OCI-LY7 (cell line): ENCODE measurements around the gene GNAI2. TPM values are rescaled to one million over a fixed set of nuclear protein-coding genes. Genes with fewer than 3 reads are reported as not detected.

ENCODE experiments used
- BruUV-seq: library from RNA; stranded (reverse); fragments of 400-500 nt; replicated peaks from 2 replicates; lab custom pipeline; 2021; lab: Mats Ljungman, UMichigan
- CTCF ChIA-PET: fragments of 300-600 bp; sonication (Branson Sonifier 250); formaldehyde crosslinking; loops from one replicate; lab custom pipeline; 2022; ENCODE audit warnings: antibody characterized with exemption; ENCODE audit not compliant: unreplicated experiment; lab: Charles Lee
- POLR2A ChIA-PET: fragments of 300-600 bp; sonication (Branson Sonifier 250); formaldehyde crosslinking; loops from one replicate; lab custom pipeline; 2022; ENCODE audit warnings: antibody characterized with exemption; lab: Charles Lee
- DNase-seq: peaks from one replicate; pipeline ENCODE4 v3.0.0-alpha.2; 2015; ENCODE audit warnings: low spot score
- H2AFZ ChIP-seq: fragments of 200-600 bp; sonication (generic), shearing (Covaris generic); 2 replicates; pipeline ENCODE4 v1.6.1; 2014; ENCODE audit warnings: mild to moderate bottlenecking, antibody characterized with exemption, low read length, moderate library complexity
- H3K27ac ChIP-seq: fragments of 200-600 bp; sonication (generic); 2 replicates; pipeline ENCODE4 v1.5.1; 2014; ENCODE audit warnings: mixed run types, low read depth, mild to moderate bottlenecking, moderate library complexity, low read length, inconsistent platforms; ENCODE audit not compliant: poor library complexity, severe bottlenecking
- H3K36me3 ChIP-seq: fragments of 200-600 bp; sonication (generic); 2 replicates; pipeline ENCODE4 v1.6.1; 2014; ENCODE audit warnings: mild to moderate bottlenecking, antibody characterized with exemption, low read length, moderate library complexity, mixed read lengths; ENCODE audit not compliant: insufficient read depth
- H3K4me1 ChIP-seq: fragments of 200-600 bp; sonication (generic); 2 replicates; pipeline ENCODE4 v1.5.1; 2014; ENCODE audit warnings: mild to moderate bottlenecking, low read length; ENCODE audit not compliant: insufficient read depth, poor library complexity, severe bottlenecking
- H3K4me2 ChIP-seq: fragments of 200-600 bp; sonication (generic); 2 replicates; pipeline ENCODE4 v1.6.1; 2014; ENCODE audit warnings: mild to moderate bottlenecking, low read length
- H3K4me3 ChIP-seq: fragments of 200-600 bp; sonication (generic); 2 replicates; pipeline ENCODE4 v1.5.1; 2014; ENCODE audit warnings: mild to moderate bottlenecking, low read depth, low read length; ENCODE audit not compliant: poor library complexity, severe bottlenecking
- H3K79me2 ChIP-seq: fragments of 200-600 bp; sonication (generic); 2 replicates; pipeline ENCODE4 v1.6.1; 2016; ENCODE audit warnings: low read depth, mild to moderate bottlenecking, low read length, moderate library complexity, mixed read lengths; ENCODE audit not compliant: insufficient read depth
- H3K9me2 ChIP-seq: fragments of 200-600 bp; sonication (generic); 2 replicates; pipeline ENCODE4 v1.6.1; 2016; ENCODE audit warnings: mild to moderate bottlenecking, low read length, mixed read lengths; ENCODE audit not compliant: insufficient read depth
- H3K9me3 ChIP-seq: fragments of 200-600 bp; sonication (generic); 2 replicates; pipeline ENCODE4 v1.6.1; 2014; ENCODE audit warnings: mild to moderate bottlenecking, mixed run types, low read length, mixed read lengths
- H4K20me1 ChIP-seq: fragments of 200-600 bp; sonication (generic); 2 replicates; pipeline ENCODE4 v1.6.1; 2014; ENCODE audit warnings: mild to moderate bottlenecking, antibody characterized with exemption, low read length, moderate library complexity, mixed read lengths; ENCODE audit not compliant: insufficient read depth
- EZH2phosphoT487 ChIP-seq: fragments of 200-600 bp; sonication (generic); IDR thresholded peaks from 2 replicates; pipeline ENCODE4 v1.6.1; 2018; ENCODE audit warnings: low read depth, borderline replicate concordance, mild to moderate bottlenecking, mixed run types, antibody characterized with exemption, low read length, moderate library complexity, mixed read lengths
- intact Hi-C: fragments of 100-400 bp; cut with micrococcal nuclease; formaldehyde crosslinking; loops from one replicate; pipeline ENCODE4 v1.10.0; 2022; ENCODE audit not compliant: unreplicated experiment
- microRNA-seq: library from miRNA; unstranded; fragments of <30 nt; microRNA quantifications from one replicate; pipeline ENCODE4 v1.2.0, GENCODE V29; 2022; ENCODE audit warnings: borderline replicate concordance
- small RNA-seq: library from RNA; depleted of rRNA; stranded (forward); fragments of <200 nt; gene quantifications from one replicate; pipeline ENCODE3, GENCODE V24; 2014
- total RNA-seq, 2 experiments: library from RNA; depleted of rRNA in 1 of 2; stranded (reverse); fragments of >200 nt in 1 of 2; shearing (Covaris generic) in 1 of 2; gene quantifications; 2 replicates each; pipeline ENCODE4 v1.2.3, GENCODE V29; 2014 to 2022
- TF ChIP-seq, protein P1 (sequence below): fragments of 200-600 bp; sonication (generic); conservative IDR thresholded peaks from 2 replicates; pipeline ENCODE4 v1.5.1; 2014; ENCODE audit warnings: mild to moderate bottlenecking, antibody characterized with exemption, low read length, moderate library complexity, mixed read lengths

GNAI2 gene
- total RNA-seq, 2 experiments from 2014 or later = 190 to 256 TPM

DNA sequence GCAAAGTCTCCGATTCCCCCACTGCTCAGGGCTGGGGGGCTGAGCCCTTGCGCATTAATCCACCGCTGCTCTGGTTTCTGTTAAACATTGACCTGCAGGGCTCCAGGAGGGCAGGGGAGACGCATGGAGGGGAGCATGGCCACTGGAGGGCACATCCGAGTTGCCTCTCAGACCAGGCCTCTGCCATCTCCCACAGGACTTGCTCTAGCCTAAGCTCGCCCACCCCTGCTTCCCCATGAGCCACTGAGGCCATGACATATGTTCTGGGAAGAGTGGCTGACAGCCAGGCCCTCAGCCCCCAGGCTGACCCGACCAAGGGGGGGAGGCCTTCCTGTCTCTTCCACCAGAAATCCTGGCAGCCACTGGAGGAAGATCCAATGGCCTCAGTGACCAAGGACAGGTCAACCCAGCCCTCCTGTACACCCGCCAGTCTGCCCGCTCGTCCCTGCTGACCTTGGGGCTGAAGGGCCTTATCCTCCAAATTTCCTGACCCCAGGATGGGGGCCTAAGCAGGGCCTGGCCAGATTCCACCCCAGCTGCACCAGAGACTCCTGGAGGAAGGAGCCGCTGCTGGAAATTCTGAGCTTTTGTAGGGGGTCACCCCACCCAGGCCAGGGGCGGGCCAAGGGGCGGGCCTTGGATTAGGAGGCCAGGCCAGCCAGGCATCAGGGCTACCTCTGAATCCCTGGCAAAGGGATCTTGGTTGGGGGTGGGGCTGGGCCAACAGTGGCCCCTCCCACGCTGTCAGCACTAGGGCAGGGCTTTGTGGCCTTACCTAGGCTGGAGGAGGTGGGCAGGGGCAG, 67.2 kb downstream of the GNAI2 start, which contains the start of gene HYAL1:
Gene HYAL1 (minus strand): TSS at position 562 of the 803 bp plus-strand sequence. CDS start 618 bp downstream, outside the sequence.
- TF ChIP-seq, protein P1, sequence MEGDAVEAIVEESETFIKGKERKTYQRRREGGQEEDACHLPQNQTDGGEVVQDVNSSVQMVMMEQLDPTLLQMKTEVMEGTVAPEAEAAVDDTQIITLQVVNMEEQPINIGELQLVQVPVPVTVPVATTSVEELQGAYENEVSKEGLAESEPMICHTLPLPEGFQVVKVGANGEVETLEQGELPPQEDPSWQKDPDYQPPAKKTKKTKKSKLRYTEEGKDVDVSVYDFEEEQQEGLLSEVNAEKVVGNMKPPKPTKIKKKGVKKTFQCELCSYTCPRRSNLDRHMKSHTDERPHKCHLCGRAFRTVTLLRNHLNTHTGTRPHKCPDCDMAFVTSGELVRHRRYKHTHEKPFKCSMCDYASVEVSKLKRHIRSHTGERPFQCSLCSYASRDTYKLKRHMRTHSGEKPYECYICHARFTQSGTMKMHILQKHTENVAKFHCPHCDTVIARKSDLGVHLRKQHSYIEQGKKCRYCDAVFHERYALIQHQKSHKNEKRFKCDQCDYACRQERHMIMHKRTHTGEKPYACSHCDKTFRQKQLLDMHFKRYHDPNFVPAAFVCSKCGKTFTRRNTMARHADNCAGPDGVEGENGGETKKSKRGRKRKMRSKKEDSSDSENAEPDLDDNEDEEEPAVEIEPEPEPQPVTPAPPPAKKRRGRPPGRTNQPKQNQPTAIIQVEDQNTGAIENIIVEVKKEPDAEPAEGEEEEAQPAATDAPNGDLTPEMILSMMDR = no peak
- TF ChIP-seq EZH2phosphoT487 = no peak
- BruUV-seq = no TSS peak
- DNase-seq = no peak
- no peak within 1 kb of the TSS for H3K27ac ChIP-seq
- H4K20me1 ChIP-seq = no peaks in the 10 kb centered on the region
- no peaks in the 10 kb centered on the region for H3K79me2 ChIP-seq
- POLR2A ChIA-PET = no interaction called here
- peaks cover 14% of the 10 kb centered on the region for H3K4me1 ChIP-seq
- H2AFZ ChIP-seq = no peak within 1 kb of the TSS
- no peak within 1 kb of the TSS for H3K4me3 ChIP-seq
- CTCF ChIA-PET = no interaction called here
- no peaks in the 10 kb centered on the region for H3K9me2 ChIP-seq
- H3K36me3 ChIP-seq = no peaks in the 10 kb centered on the region
- intact Hi-C loops = no loop called here
- no peak within 1 kb of the TSS for H3K4me2 ChIP-seq
- H3K9me3 ChIP-seq = 0 out of 2 replicates have a peak, but pooled peaks cover 5% of the 10 kb centered on the region

DNA sequence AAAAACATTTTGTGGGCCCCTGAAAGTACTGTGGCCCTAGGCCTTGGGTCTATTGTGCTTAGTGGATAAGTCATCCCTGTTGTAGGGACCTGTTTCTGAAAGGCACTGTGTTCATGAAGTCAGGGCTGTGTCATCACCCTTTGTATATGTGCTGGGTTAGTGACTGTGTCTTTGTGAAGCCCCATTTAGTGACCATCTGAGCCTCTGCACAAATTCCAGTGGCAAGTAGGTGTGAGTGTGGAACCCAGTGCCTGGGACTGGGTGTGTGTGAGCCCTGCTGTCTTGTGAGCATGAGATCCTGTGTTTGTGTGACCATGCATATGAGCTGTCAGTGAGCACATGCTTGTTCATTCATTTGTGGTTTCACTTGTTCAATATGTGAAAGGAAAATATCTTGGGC, 68.6 kb downstream of the GNAI2 start:
- BruUV-seq = no TSS peak
- Histone ChIP-seq H3K4me3 (no peak overlapping the region), H4K20me1 (no peaks in the 10 kb centered on the region), H3K4me1 (peaks cover 10% of the 10 kb centered on the region), H3K27ac (no peak overlapping the region), H3K9me3 (peaks cover 11% of the 10 kb centered on the region; the same call in 1 of the 2 replicates), H2AFZ (no peak overlapping the region), H3K4me2 (no peak overlapping the region), H3K36me3 (no peaks in the 10 kb centered on the region), H3K9me2 (no peaks in the 10 kb centered on the region), H3K79me2 (no peaks in the 10 kb centered on the region)
- no peak for DNase-seq
- ChIA-PET CTCF (no interaction called here), POLR2A (no interaction called here)
- TF ChIP-seq, protein P1 = no peak
- no peak for TF ChIP-seq EZH2phosphoT487
- intact Hi-C loops = no loop called here

Small RNAs within 50 kb of the gene (microRNA-seq; reads per million reads assigned to microRNA genes)
- gene MIR5787 = not detected

Small RNAs within 50 kb of the gene (small RNA-seq; reads per million reads assigned to genes)
- gene MIR5787 = not detected

Other genes with a start within 250 kb of the GNAI2 start
- gene RBM5, start 147.3 kb upstream of the GNAI2 start, total RNA-seq (2014; rRNA removed; shearing (Covaris generic)) = 139 and 192 TPM in 2 replicates
- gene RBM5, start 147.3 kb upstream of the GNAI2 start, total RNA-seq (2022) = 197 and 223 TPM in 2 replicates
- gene SEMA3F, start 80.9 kb upstream of the GNAI2 start, total RNA-seq (2014; rRNA removed; shearing (Covaris generic)) = 0.28 TPM in 1 of 2 replicates, not detected in the other
- gene SEMA3F, start 80.9 kb upstream of the GNAI2 start, total RNA-seq (2022) = 0.18 and 0.84 TPM in 2 replicates
- not detected in 2 replicates for gene GNAT1, start 44.6 kb upstream of the GNAI2 start, total RNA-seq (2014; rRNA removed; shearing (Covaris generic))
- gene GNAT1, start 44.6 kb upstream of the GNAI2 start, total RNA-seq (2022) = not detected in 2 replicates
- not detected in 2 replicates for gene SLC38A3, start 30.9 kb upstream of the GNAI2 start, total RNA-seq (2014; rRNA removed; shearing (Covaris generic))
- not detected in 2 replicates for gene SLC38A3, start 30.9 kb upstream of the GNAI2 start, total RNA-seq (2022)
- gene SEMA3B, start 32.9 kb downstream of the GNAI2 start, total RNA-seq (2014; rRNA removed; shearing (Covaris generic)) = 0.10 and 0.28 TPM in 2 replicates
- 0.82 and 1.2 TPM in 2 replicates for gene SEMA3B, start 32.9 kb downstream of the GNAI2 start, total RNA-seq (2022)
- not detected in 2 replicates for gene LSMEM2, start 42.9 kb downstream of the GNAI2 start, total RNA-seq (2014; rRNA removed; shearing (Covaris generic))
- gene LSMEM2, start 42.9 kb downstream of the GNAI2 start, total RNA-seq (2022) = not detected in 2 replicates
- gene IFRD2, start 56.2 kb downstream of the GNAI2 start, total RNA-seq (2014; rRNA removed; shearing (Covaris generic)) = 73.1 and 95.5 TPM in 2 replicates
- 93.3 and 97.3 TPM in 2 replicates for gene IFRD2, start 56.2 kb downstream of the GNAI2 start, total RNA-seq (2022)
- gene HYAL3, start 63.2 kb downstream of the GNAI2 start, total RNA-seq (2014; rRNA removed; shearing (Covaris generic)) = 1.2 and 2.7 TPM in 2 replicates
- gene HYAL3, start 63.2 kb downstream of the GNAI2 start, total RNA-seq (2022) = 3.5 and 4.4 TPM in 2 replicates
- 13.6 and 18.7 TPM in 2 replicates for gene NAA80, start 63.2 kb downstream of the GNAI2 start, total RNA-seq (2014; rRNA removed; shearing (Covaris generic))
- 18.7 and 21.7 TPM in 2 replicates for gene NAA80, start 63.2 kb downstream of the GNAI2 start, total RNA-seq (2022)
- gene HYAL1, start 67.4 kb downstream of the GNAI2 start, total RNA-seq (2014; rRNA removed; shearing (Covaris generic)) = 0.85 and 2.8 TPM in 2 replicates
- 0.33 and 0.36 TPM in 2 replicates for gene HYAL1, start 67.4 kb downstream of the GNAI2 start, total RNA-seq (2022)
- gene HYAL2, start 86.5 kb downstream of the GNAI2 start, total RNA-seq (2014; rRNA removed; shearing (Covaris generic)) = 15.3 and 19.7 TPM in 2 replicates
- 7.6 and 7.7 TPM in 2 replicates for gene HYAL2, start 86.5 kb downstream of the GNAI2 start, total RNA-seq (2022)
- 24.5 and 26.9 TPM in 2 replicates for gene TUSC2, start 92.0 kb downstream of the GNAI2 start, total RNA-seq (2014; rRNA removed; shearing (Covaris generic))
- gene TUSC2, start 92.0 kb downstream of the GNAI2 start, total RNA-seq (2022) = 20.2 and 20.4 TPM in 2 replicates
- gene RASSF1, start 104.6 kb downstream of the GNAI2 start, total RNA-seq (2014; rRNA removed; shearing (Covaris generic)) = 35.8 and 36.0 TPM in 2 replicates
- 33.0 and 33.9 TPM in 2 replicates for gene RASSF1, start 104.6 kb downstream of the GNAI2 start, total RNA-seq (2022)
- gene ZMYND10, start 109.5 kb downstream of the GNAI2 start, total RNA-seq (2014; rRNA removed; shearing (Covaris generic)) = 1.7 and 1.8 TPM in 2 replicates
- 2.8 and 3.0 TPM in 2 replicates for gene ZMYND10, start 109.5 kb downstream of the GNAI2 start, total RNA-seq (2022)
- 38.6 and 52.5 TPM in 2 replicates for gene NPRL2, start 114.6 kb downstream of the GNAI2 start, total RNA-seq (2014; rRNA removed; shearing (Covaris generic))
- gene NPRL2, start 114.6 kb downstream of the GNAI2 start, total RNA-seq (2022) = 27.9 and 36.0 TPM in 2 replicates
- gene CYB561D2, start 114.7 kb downstream of the GNAI2 start, total RNA-seq (2014; rRNA removed; shearing (Covaris generic)) = 16.2 and 28.0 TPM in 2 replicates
- gene CYB561D2, start 114.7 kb downstream of the GNAI2 start, total RNA-seq (2022) = 17.8 and 18.7 TPM in 2 replicates
- gene TMEM115, start 123.3 kb downstream of the GNAI2 start, total RNA-seq (2014; rRNA removed; shearing (Covaris generic)) = 14.5 and 18.9 TPM in 2 replicates
- gene TMEM115, start 123.3 kb downstream of the GNAI2 start, total RNA-seq (2022) = 16.2 and 17.1 TPM in 2 replicates